Stimulated activated CD4-positive, alpha-beta T cell treated with anti-CD3 and anti-CD28 coated beads, Interleukin-1b, Interleukin-23, amount 100 ng/mL, for 24 hours (primary cell): ENCODE data around the gene SF3A1.
A peak's percentile ranks its signal among the peaks of the same experiment; 100 is the strongest.

ENCODE experiments used
- DNase-seq, 4 experiments: peaks; one replicate each; pipeline ENCODE4 v3.0.0-alpha.2; 2020; ENCODE audit warnings: low read depth in 4 of 4, low spot score in 1 of 4

The SF3A1 gene

DNA sequence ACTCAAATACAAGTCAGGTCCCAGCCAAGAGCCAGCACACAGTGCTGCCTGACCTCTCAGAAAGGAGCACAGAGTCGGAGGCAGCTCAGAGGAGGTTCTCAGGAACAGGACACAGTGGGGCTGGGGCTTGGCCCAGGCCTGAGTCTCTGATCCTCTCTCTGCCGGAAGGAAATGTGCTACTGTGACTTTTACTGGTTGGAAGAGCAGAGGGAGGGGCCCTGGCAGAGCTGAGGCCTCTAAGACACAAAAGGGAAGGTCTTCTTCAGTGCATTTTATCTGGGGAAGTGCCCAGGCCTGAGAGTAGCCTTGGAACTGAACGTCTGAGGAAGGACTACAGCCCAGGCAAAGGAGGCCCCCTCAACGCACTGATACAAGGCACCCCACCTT lies 51.2 kb downstream of the SF3A1 start:
- DNase-seq = peak in 1 of 4 experiments; percentile 36

DNA sequence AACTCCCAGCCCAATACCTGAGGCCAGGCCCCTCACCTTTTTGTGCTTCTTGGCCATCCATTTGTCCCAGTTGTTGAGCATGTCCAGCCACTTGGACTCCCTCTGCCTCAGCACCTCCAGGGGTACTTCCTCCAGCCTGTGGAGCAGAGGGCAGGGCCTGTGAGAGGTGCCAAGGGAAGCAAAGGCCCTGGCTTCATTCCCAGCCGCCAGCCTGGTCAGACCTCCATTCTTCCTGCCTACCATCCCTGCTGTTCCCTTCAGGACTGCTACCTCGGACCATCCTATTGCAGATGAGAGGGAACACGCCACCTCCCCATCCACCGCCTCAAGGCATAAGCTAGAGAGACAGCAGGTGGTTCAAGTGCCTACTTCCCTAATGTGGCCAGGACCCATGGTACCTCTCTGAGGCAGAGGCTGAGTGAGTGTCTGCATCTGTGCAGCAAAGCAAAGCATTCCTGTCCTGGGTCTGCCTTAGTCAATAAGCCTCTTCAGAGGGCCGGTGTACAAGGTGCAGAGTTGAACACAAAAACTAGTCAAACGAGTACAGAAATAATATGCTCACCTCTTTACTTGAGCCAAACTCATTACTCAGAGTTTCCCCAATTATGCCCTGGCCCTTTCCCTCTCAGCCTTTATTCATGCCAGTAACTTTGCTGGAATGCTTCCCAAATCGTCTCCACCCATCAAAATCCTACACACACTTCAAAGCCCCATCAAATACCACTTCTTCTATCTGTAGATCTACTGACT lies 52.0 kb downstream of the SF3A1 start:
- DNase-seq = no peak

DNA sequence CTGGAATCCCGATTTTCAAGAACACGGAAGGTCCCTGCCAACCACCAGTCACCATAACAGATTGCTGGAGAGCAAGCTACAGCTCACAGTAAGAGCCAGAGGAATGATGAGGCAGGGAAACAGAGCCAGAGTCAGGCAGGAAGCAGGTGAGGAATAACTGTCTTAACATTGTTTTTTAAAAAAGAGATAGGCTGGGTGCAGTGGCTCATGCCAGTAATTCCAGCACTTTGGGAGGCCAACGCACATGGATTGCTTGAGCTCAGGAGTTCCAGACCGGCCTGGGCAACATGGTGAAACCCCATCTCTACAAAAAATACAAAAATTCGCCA lies 53.9 kb downstream of the SF3A1 start:
- DNase-seq = no peak

DNA sequence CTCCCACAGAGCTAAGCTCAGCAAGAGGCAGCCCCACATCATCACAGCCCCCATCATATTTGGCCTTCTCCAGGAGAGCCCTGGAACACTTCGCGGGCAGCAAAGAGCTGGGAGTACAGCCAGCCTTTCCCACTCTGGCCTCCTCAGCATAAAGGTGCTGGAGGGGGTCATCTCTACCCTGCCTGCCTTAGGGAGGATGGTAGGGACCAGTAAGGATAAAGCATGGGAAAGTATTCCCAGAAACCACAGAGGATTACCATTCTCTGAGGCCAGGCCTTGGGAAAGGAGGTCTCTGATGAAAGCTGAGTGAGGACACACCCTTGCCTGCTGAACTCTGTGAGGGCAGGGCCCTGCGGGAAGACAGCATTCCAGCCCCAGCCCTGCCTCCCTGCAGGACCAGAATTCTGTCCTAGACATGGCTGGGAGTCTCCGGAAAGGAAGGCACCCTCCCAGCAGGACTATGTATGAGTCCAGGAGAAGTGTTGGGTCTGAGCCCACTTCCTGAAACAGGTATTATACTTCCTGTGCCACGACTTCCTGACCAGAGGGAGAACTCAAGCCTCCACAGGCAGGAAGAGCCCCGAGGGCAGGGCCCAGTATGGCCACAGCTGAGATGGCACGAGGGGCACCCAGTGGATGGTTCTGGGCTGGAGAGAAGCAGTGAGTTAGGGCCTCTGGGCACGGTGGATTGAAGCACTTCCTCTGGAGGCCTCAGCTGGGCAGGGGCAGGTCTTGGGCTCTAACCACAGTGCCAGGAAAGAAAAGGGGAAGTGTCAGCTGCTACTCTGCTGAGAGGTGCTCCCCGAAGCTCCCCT lies 54.5 kb downstream of the SF3A1 start:
- DNase-seq = no peak

DNA sequence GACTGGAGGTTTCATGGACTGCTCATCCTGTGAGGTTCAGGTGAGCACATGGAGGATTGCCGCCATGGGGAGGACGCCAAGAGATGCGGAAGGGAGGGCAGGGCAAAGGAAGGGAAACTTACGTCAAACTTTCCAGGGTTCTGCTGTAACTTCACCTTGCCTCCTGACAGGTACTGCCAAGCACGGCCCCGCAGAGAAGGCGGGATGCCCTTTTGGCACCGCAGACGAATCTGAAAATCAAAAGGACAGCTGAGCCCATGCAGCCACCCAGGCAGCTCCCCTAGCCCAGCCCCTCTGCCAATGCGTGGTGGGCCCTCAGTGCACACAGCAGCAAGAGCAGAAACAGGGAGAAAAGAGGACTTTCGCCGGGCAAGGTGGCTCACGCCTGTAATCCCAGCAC lies 57.4 kb downstream of the SF3A1 start:
- no peak for DNase-seq

DNA sequence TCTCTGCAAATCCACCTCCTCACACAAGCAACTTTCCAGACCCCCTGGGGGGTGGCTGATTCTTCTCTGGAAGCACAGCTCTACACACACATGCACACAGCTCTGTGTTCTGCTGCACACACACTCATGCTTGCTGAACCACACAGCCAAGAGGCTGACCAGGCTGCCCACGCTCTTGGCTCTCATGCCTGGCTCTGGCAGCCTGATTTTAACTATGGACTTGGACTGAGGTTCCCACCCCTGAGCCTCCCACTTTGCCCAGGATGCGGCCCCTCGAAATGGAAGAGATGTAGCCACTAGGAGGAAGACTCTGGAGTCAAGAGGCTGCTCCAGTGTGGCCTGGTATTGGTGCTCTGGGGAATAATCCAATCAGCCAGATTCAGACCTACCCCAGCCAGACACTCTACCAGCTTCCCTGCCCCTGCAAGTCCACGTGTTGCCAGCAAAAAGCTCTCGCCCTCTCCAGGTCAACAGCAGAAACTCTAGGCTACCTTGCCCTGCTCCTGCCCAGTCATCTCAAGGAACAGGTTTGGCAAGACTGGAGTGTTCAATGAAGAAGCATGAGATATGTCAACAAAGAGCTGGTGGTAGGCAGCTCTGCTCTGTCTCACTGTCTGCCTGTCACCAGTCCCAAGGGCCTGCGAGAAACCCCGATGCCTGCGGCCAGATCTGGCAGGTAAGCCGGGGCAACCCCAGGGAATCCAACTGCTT lies 58.5 kb downstream of the SF3A1 start:
- no peak for DNase-seq

DNA sequence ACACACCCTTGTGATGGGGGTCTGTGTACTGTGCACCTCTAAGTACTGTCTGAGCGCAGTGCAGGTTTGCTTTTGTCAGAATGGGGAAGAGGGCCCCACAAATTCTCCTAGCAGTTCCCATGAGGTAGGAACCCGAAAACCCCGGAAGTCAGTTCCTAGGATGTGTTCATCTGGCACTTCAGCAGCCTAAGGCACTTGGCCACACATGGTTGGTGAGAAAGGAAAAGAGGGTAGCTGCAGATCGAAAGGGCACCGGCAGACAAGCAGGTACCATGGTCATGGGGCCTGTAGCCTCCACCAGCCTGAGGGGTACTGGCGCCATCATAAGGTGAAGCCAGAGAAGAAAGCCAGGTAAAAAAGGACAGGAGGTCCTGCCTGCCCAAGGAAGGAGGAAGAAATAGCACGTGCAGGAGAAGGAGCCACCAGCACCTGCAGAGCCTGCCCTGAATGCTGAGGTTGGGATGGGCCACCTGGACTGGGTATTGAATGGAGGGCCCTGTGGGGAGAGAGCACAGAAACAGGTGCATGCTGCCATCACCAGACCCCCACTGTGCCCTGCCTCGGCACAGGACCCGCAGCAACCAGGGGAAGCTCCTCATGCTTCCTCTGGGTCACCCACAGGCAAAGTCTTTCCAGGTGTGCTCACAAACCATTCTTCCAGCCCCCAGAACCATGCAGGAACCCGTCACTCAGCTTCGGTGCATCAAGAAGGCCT lies 59.3 kb downstream of the SF3A1 start:
- no peak for DNase-seq

DNA sequence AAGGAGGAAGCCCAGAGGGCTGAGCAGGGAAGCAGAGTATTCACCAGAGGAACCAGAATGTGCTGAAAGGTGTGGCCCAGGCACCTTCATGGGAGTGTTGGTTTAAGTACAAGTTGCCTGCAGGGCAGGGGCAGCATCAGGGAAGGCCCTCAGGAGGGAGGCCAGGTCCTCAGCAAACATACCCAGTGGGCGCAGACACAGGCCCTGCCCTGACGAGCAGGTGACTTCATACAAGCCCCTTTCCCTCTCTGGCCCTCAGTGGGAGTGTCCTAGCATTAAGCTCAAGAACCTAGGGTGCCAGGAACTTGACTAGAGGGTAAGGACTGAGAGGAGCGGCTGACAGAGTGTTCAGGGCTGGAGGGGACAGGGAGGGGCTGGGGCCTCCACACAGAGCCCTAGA lies 59.9 kb downstream of the SF3A1 start:
- no peak for DNase-seq

DNA sequence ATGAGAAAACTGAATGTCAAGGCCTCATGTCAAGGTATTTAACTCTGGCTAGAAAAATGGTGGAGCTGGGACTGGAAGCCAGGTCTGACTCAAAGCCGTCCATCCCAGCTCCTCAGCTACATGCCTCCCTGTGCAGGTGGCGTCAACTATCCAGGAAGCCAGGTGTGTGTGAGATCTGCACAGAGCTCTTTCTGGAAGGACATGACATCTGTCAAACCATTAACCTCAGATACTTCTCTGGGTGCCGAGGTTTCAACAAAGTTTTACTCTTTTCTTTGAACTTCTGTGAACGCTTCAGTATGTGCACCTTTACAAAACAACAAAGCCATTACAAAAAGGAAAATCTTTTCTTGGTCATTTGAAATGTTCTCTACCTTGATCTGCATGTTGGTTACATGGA lies 60.4 kb downstream of the SF3A1 start:
- no peak for DNase-seq

DNA sequence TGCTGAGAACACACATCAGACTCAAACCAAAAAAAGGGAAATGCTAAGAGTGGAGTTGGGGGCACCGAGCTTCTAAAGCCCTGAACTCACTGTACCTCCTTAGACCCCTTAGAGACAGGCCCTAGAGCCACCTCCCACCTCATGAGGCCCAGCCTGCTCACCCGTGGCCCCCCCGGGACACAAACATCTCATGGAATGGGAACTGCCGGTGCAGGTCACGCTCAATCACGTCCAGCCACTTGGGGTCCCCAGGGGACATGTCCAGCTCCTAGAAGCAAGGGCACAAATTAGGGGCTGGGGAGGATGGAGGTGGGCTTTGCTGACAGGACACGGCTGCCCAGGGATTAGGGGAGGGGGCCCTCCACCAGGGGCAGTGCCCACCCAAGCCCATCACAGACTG lies 61.1 kb downstream of the SF3A1 start:
- no peak for DNase-seq

DNA sequence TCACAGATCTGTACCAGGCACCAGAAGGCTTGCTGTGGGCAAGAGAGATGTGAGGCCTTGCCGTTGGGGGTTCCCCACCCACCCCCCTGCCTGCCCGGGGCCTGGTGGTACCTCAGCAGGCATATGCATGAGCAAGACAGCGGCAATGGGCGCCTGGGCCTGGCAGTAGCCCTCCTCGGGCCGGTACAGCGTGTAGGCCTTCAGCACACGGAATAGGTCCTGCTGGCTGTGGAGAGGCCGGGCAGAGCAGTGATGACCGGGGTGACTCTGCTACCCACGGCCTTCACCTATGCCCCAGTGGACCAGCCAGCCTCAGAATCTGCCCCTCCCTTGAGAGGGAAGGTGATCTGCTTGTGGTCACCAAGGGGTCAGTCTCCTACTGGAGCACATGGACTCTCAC lies 61.9 kb downstream of the SF3A1 start:
- no peak for DNase-seq

DNA sequence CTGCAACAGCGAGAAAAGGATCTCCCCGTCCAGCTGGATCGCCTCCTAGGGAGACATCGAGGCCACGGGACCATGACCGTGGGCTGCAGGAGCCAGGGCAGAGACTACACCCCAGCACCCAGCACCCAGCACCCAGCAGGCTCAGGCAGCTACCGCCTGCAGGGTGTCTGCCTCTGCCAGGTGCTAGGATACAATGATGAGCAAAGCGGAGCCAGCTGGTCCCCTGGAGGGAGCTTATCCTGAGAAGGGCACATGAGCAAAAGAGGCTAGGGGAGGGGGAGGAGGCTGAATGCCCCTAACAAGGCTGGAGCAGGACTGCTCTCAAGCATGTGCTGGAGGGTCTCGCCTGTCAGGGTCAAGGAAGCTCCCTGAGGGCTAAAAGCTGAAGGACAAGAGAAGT lies 62.6 kb downstream of the SF3A1 start:
- no peak for DNase-seq

DNA sequence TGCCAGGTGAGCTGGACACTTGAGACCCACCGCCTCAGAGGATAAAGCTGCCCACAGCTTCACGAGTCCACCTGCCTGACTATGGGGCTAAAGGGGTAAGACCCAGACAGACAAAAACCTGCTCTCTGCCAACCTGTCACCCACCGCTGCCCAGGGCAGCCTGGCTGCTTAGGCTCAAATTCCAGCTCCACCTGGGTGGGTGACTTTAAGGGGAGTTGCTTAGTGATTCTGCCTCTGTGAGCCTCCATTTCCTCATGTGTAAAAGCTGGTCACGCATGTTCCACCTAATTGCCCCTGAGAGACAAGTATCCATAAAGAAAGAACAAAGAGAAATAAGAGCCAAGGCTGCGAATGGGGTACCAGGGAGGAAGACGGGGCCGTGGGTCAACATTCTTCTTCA lies 63.7 kb downstream of the SF3A1 start:
- DNase-seq = no peak

DNA sequence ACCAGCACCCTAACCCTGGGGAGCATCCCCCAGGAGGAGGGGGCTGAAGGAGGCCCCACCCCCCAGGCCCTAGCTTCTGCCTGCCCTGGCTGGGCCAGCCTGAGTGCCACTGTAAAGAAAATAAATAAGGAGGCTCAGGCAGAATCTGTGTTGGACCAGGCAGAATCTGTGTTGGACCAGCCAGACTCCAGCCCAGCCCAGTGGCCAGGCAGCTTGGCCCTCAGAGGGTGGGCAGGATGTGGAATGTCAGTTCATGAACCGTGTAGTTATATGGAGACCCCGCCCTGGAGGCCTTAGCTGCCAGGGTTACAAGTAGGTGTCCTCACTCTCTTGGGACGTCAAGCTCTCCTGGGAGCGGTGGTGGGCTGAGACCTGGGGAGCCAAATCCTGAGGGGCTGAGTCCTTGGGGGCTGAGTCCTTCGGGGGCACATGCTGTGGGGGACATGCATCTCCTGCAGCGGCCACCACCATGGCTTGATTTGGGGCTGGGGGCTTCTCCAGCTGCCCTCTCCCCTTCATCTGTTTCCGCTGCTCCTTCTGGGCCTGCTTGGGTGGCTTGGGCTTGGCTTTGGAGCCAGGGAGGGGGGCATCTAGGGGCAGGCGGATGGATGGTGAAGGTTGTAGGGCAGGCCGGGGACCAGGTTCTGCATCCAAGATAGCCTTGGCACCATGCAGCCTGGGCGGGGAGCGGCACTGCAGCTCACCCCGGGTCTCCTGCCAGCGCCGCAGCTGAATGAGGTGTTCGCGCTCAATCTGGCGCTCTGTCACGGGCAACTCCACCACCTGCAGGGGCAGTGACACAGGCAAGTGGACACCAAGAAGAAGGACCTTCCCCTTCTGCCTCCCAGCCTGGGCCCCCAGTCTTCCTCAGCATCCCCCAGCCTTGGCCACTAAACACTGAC lies 64.4 kb downstream of the SF3A1 start:
- no peak for DNase-seq

DNA sequence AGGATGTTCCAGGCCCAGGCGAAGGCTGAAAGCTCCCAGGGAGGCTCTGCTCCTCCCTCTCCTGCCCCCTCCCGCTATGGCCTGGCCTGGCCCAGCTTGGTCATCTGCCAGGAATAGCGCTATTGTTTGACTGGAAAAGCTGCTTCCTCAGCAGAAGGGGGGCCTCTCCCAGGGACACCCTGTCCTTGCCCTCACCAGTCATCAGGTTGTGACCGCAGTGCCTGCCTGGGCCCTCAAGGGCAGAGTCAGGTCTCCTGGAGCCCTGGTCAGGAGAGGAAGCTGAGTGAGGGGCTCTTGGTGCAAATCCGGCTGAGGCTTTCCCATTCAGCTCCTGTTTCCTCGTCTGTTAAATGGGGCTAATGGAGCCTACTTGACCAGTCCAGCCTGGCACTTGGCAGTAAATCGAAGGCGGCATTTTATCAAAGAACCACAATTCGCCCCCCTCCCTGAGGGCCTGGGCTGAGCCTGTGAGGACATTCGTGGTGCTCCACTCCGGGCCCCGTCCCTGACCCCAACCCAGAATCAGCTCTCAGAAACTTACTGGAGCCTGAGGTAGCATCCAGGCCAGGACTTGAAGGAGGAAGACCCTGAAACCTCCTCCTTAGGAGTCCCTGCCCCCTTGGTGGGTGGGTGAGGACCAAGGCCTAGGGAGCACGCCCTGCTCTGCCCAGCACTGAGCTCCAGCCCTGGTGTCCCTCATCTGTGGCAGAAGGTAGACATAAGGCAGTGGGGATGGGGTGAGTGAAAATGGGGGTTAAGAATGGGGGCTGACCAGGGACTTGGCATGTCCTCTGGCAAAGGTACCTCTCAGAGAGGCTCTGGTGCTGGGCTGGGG lies 65.4 kb downstream of the SF3A1 start:
- no peak for DNase-seq

DNA sequence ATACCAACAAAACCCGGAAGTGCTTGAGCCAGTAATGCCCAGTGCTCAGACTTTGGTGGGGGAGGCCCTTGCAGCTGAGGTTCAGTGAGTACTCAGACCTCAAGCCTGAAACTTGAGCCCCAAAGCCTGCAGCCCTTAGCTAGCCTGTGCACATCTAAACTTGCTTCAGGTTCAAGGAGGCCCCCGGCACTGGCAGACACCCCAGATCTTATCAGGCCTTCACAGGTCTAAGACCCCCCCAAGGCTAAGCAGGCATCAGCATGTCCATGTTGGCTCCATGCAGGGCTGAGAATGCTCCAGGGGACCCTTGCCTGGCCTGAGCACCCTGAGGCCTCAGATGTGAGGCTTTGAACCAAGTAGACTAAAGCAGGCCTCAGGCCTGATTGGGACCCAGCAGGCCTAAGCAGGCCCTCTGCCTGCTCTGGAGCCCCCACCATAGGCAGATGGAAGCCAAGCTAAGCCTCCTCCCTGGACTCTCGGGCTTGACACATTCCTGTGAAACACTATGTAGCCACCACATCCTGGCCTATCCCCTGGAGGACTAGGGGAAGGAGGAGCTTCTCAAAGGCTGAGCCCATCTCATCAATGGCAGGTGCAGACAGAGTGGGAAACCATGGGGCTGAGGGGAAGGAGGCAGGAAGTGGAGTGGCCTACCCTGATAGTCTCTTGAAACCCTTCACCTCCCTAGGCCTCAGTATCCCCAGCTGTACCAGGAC lies 66.2 kb downstream of the SF3A1 start:
- no peak for DNase-seq

DNA sequence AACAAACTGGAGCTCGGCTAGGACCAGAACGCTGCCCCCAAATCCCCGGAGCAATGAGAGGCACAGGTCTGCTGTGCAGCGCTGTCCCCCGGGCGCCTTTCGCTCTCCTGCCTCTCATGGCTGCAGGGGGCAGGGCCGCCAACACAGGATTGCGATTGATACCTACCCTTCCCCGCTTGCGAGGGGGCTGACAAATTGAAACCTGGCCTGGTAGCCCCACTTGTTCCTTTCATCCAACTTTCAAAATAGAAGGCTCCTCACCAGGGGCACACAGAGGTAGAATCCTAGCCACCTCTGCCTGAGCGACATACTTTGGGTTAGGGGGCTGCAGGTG lies 66.7 kb downstream of the SF3A1 start:
- no peak for DNase-seq

DNA sequence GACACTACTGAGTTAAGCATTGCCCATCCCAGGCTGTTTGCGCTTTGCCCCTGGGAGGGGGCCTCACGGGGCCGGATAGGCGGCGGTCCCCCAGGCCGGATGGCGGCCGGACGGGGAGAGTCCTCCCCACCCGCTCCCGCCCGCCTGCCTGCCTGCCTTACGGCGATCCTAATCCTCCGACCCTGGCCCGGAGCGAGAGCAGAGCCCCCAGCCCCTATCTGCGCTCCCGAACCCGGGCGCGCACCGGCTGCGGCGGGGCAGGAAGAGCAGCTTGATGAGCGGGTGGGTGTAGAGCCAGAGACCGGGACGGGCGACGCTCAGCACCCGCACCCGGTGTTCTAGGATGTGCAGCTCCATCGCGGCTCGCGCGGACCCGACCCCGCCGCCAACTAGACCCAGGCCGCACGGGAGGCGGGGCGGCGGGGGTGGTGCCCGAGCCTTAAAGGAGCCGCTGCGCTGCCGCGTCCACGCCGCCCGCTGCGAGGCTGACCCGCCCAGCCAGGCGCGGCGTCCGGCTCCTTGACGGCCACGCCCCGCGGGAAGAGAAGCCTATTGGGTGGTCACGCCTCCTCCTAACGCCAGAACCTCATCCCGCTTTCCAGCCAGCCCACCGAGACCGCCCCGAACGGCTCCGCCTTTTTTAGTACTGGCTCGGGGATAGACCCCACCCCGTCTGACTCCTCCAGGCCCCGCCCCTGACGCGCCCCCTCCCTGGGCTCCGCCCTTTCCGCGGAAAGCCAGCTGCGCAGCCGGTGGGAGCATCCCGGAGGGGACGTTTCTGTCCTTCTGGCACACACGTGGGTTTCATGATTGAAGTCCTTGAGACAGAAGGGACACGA lies 67.3 kb downstream of the SF3A1 start, which contains the start of gene CASTOR1:
Gene CASTOR1, minus strand, starts transcription at position 365 of the 839 bp plus-strand sequence. Its CDS starts 8 bp downstream, at position 357.
- peak; percentile 76 to 91 (median 83) for DNase-seq
